ENCODE data around the gene SREBF1. TPM values are rescaled to one million over a fixed set of nuclear protein-coding genes. Genes with fewer than 3 reads are reported as not detected.

Gene SREBF1
- total RNA-seq, 1 donor = 92.0 TPM

GRCh38 chr17:17877529-17878358 is 41.0 kb upstream of the SREBF1 start:
- H3K4me3 ChIP-seq (ENCODE audit: low read depth, low read length) = no peak overlapping the region
- no peak for TF ChIP-seq CTCF (IDR thresholded peaks at IDR 0.05; ENCODE audit: insufficient read depth, low read depth, low read length)
- DNase-seq (ENCODE audit: low read depth) = peak; percentile 86

GRCh38 chr17:17876959-17877528 is 40.3 kb upstream of the SREBF1 start:
- no peak for TF ChIP-seq CTCF (IDR thresholded peaks at IDR 0.05; ENCODE audit: insufficient read depth, low read depth, low read length)
- peak; percentile 33 for DNase-seq (ENCODE audit: low read depth)
- H3K4me3 ChIP-seq (ENCODE audit: low read depth, low read length) = no peak overlapping the region

GRCh38 chr17:17874478-17874877 is 37.7 kb upstream of the SREBF1 start:
- DNase-seq (ENCODE audit: low read depth) = peak; percentile 47
- TF ChIP-seq CTCF (IDR thresholded peaks at IDR 0.05; ENCODE audit: insufficient read depth, low read depth, low read length) = no peak
- H3K4me3 ChIP-seq (ENCODE audit: low read depth, low read length) = no peak overlapping the region

GRCh38 chr17:17873450-17873991 is 36.7 kb upstream of the SREBF1 start:
- DNase-seq (ENCODE audit: low read depth) = no peak
- no peak for TF ChIP-seq CTCF (IDR thresholded peaks at IDR 0.05; ENCODE audit: insufficient read depth, low read depth, low read length)
- H3K4me3 ChIP-seq (ENCODE audit: low read depth, low read length) = no peak overlapping the region

- TF ChIP-seq CTCF (IDR thresholded peaks at IDR 0.05; ENCODE audit: insufficient read depth, low read depth, low read length) = no peak
- no peak for DNase-seq (ENCODE audit: low read depth)
These were observed 36.0 kb upstream of the SREBF1 start for GRCh38 chr17:17872547-17873345.

GRCh38 chr17:17871913-17872312 is 35.1 kb upstream of the SREBF1 start:
- TF ChIP-seq CTCF (IDR thresholded peaks at IDR 0.05; ENCODE audit: insufficient read depth, low read depth, low read length) = no peak
- DNase-seq (ENCODE audit: low read depth) = peak; percentile 71
- no peak overlapping the region for H3K4me3 ChIP-seq (ENCODE audit: low read depth, low read length)

More at GRCh38 chr17:17872547-17873345, 36.0 kb upstream of the SREBF1 start:
- no peak overlapping the region for H3K4me3 ChIP-seq (ENCODE audit: low read depth, low read length)

All from fibroblast of villous mesenchyme (primary cell).